HUES64 (cell line): ENCODE data around the gene DMKN.
"Not testable (repeated sequence)": the region's sequence is repeated elsewhere in the genome, so short reads cannot be mapped to it uniquely, and the experiment has no call there.

ENCODE experiments used
- H3K27ac ChIP-seq: 2 replicates; pipeline ENCODE4 v1.7.0; 2013; ENCODE audit warnings: low read depth, low read length, inconsistent platforms
- H3K27me3 ChIP-seq: 2 replicates; pipeline ENCODE4 v1.6.1; 2013; ENCODE audit warnings: mild to moderate bottlenecking, low read length; ENCODE audit not compliant: insufficient read depth
- H3K36me3 ChIP-seq: 2 replicates; pipeline ENCODE4 v1.6.1; 2013; ENCODE audit warnings: mild to moderate bottlenecking, low read length; ENCODE audit not compliant: insufficient read depth
- H3K4me1 ChIP-seq: 2 replicates; pipeline ENCODE4 v1.6.1; 2013; ENCODE audit warnings: mild to moderate bottlenecking, low read length, moderate library complexity; ENCODE audit not compliant: insufficient read depth
- H3K4me3 ChIP-seq: 2 replicates; pipeline ENCODE4 v1.5.1; 2013; ENCODE audit warnings: mild to moderate bottlenecking, low read length, moderate library complexity
- H3K9ac ChIP-seq: 2 replicates; pipeline ENCODE4 v1.6.1; 2013; ENCODE audit warnings: mild to moderate bottlenecking, low read depth, low read length
- H3K9me3 ChIP-seq: 2 replicates; pipeline ENCODE4 v1.6.1; 2013; ENCODE audit warnings: low read depth, low read length; ENCODE audit not compliant: insufficient read depth
- WGBS: fragments of 150-250, 120-280 bp; methylation state at CpG from one replicate; pipeline ENCODE4 v1.1.7; 2013; ENCODE audit warnings: missing lambda C conversion rate; 5-methylcytosine and 5-hydroxymethylcytosine counted together

DMKN gene

GRCh38 chr19:35490364-35490763 is 23.1 kb downstream of the DMKN start, which contains the start of gene KRTDAP:
KRTDAP (minus strand) TSS chr19:35490464; CDS start chr19:35490442, 22 bp downstream.
- no peak within 1 kb of the TSS for H3K27ac ChIP-seq
- H3K9ac ChIP-seq, result no peak within 1 kb of the TSS
- H3K4me1 ChIP-seq, result no peaks in the 10 kb centered on the region
- H3K4me3 ChIP-seq, result no peak within 1 kb of the TSS
- H3K9me3 ChIP-seq, result no peaks in the 10 kb centered on the region
- 86% methylated on average over 9 of the region's 9 CpGs for WGBS
- no peaks in the 10 kb centered on the region for H3K36me3 ChIP-seq
- H3K27me3 ChIP-seq, result 0 out of 2 replicates have a peak, but pooled peaks cover 2% of the 10 kb centered on the region

- WGBS, result 91% methylated on average over 16 of the region's 16 CpGs
Measured at GRCh38 chr19:35488677-35489076, 24.8 kb downstream of the DMKN start.

GRCh38 chr19:35487656-35488182 is 25.7 kb downstream of the DMKN start:
- Histone ChIP-seq H3K27me3 (0 out of 2 replicates have a peak, but pooled peaks cover 2% of the 10 kb centered on the region), H3K27ac (no peak overlapping the region), H3K4me3 (no peak overlapping the region), H3K9ac (no peak overlapping the region), H3K36me3 (no peaks in the 10 kb centered on the region), H3K4me1 (no peaks in the 10 kb centered on the region), H3K9me3 (no peaks in the 10 kb centered on the region)
- WGBS, result 95% methylated on average over 10 of the region's 10 CpGs

More at GRCh38 chr19:35488677-35489076, 24.8 kb downstream of the DMKN start:
- no peak overlapping the region for H3K27ac ChIP-seq
- no peak overlapping the region for H3K4me3 ChIP-seq
- no peaks in the 10 kb centered on the region for H3K4me1 ChIP-seq
- H3K9ac ChIP-seq, result no peak overlapping the region
- H3K9me3 ChIP-seq, result no peaks in the 10 kb centered on the region
- no peaks in the 10 kb centered on the region for H3K36me3 ChIP-seq
- 0 out of 2 replicates have a peak, but pooled peaks cover 2% of the 10 kb centered on the region for H3K27me3 ChIP-seq

- Histone ChIP-seq H3K27me3 (0 out of 2 replicates have a peak, but pooled peaks cover 2% of the 10 kb centered on the region), H3K27ac (no peak overlapping the region), H3K4me3 (no peak overlapping the region), H3K4me1 (no peaks in the 10 kb centered on the region), H3K9ac (no peak overlapping the region), H3K9me3 (no peaks in the 10 kb centered on the region), H3K36me3 (no peaks in the 10 kb centered on the region)
- WGBS, result 88% methylated on average over 3 of the region's 3 CpGs
Measured at GRCh38 chr19:35486268-35486708, 27.2 kb downstream of the DMKN start.

GRCh38 chr19:35484252-35485036 is 29.0 kb downstream of the DMKN start:
- Histone ChIP-seq H3K4me3 (no peak overlapping the region), H3K27ac (no peak overlapping the region), H3K9ac (no peak overlapping the region), H3K36me3 (no peaks in the 10 kb centered on the region), H3K27me3 (0 out of 2 replicates have a peak, but pooled peaks cover 2% of the 10 kb centered on the region), H3K9me3 (no peaks in the 10 kb centered on the region), H3K4me1 (no peaks in the 10 kb centered on the region)
- WGBS, result 75% methylated on average over 7 of the region's 7 CpGs

- 0 out of 2 replicates have a peak, but pooled peaks cover 2% of the 10 kb centered on the region for H3K27me3 ChIP-seq
- WGBS, result 83% methylated on average over 4 of the region's 5 CpGs
Measured at GRCh38 chr19:35483089-35483488, 30.4 kb downstream of the DMKN start.

GRCh38 chr19:35478794-35479677 is 34.4 kb downstream of the DMKN start:
- Histone ChIP-seq H3K36me3 (no peaks in the 10 kb centered on the region), H3K9me3 (no peaks in the 10 kb centered on the region), H3K27me3 (no peaks in the 10 kb centered on the region), H3K4me3 (no peak overlapping the region), H3K27ac (no peak overlapping the region), H3K9ac (no peak overlapping the region), H3K4me1 (no peaks in the 10 kb centered on the region)
- 93% methylated on average over 20 of the region's 21 CpGs for WGBS

More at GRCh38 chr19:35483089-35483488, 30.4 kb downstream of the DMKN start:
- Histone ChIP-seq H3K36me3 (no peaks in the 10 kb centered on the region), H3K9me3 (no peaks in the 10 kb centered on the region), H3K4me1 (no peaks in the 10 kb centered on the region), H3K9ac (no peak overlapping the region), H3K4me3 (no peak overlapping the region), H3K27ac (no peak overlapping the region)

GRCh38 chr19:35476149-35476548 is 37.3 kb downstream of the DMKN start:
- Histone ChIP-seq H3K9me3 (no peaks in the 10 kb centered on the region), H3K4me1 (peaks cover 6% of the 10 kb centered on the region; the same call in 1 of the 2 replicates), H3K9ac (no peak overlapping the region), H3K27ac (no peak overlapping the region), H3K27me3 (no peaks in the 10 kb centered on the region), H3K36me3 (no peaks in the 10 kb centered on the region), H3K4me3 (no peak overlapping the region)
- 73% methylated on average over 4 of the region's 4 CpGs for WGBS

- not testable (repeated sequence) for H3K9me3 ChIP-seq, H3K9ac ChIP-seq, H3K27me3 ChIP-seq, H3K4me3 ChIP-seq, H3K27ac ChIP-seq, H3K36me3 ChIP-seq
- 93% methylated on average over 7 of the region's 7 CpGs for whole genome bisulfite sequencing
- peaks cover 12% of the 10 kb centered on the region; the same call in 1 of the 2 replicates for H3K4me1 ChIP-seq
Measured at GRCh38 chr19:35474594-35474993, 38.9 kb downstream of the DMKN start.

GRCh38 chr19:35474104-35474503 is 39.3 kb downstream of the DMKN start:
- H3K9me3 ChIP-seq, result no peaks in the 10 kb centered on the region
- no peaks in the 10 kb centered on the region for H3K27me3 ChIP-seq
- no peak overlapping the region for H3K9ac ChIP-seq
- 96% methylated on average over 14 of the region's 14 CpGs for WGBS
- no peaks in the 10 kb centered on the region for H3K36me3 ChIP-seq
- H3K4me1 ChIP-seq, result peaks cover 12% of the 10 kb centered on the region; the same call in 1 of the 2 replicates
- no peak overlapping the region for H3K4me3 ChIP-seq
- no peak overlapping the region for H3K27ac ChIP-seq
